SU-DHL-6 (cell line): ENCODE results near the gene TTC23.

ENCODE experiments used
- CTCF ChIP-seq: fragments of 200-600 bp; sonication (generic); IDR thresholded peaks from one replicate; pipeline ENCODE4 v1.5.1; 2017; ENCODE audit warnings: antibody characterized with exemption, mild to moderate bottlenecking, low read length, moderate library complexity; ENCODE audit not compliant: insufficient read depth, poor library complexity, severe bottlenecking
- EZH2phosphoT487 ChIP-seq: fragments of 200-600 bp; sonication (generic), shearing (Covaris generic); conservative IDR thresholded peaks from 2 replicates; pipeline ENCODE4 v1.6.1; 2018; ENCODE audit warnings: mild to moderate bottlenecking, antibody characterized with exemption, low read length, moderate library complexity, mixed read lengths

DNA sequence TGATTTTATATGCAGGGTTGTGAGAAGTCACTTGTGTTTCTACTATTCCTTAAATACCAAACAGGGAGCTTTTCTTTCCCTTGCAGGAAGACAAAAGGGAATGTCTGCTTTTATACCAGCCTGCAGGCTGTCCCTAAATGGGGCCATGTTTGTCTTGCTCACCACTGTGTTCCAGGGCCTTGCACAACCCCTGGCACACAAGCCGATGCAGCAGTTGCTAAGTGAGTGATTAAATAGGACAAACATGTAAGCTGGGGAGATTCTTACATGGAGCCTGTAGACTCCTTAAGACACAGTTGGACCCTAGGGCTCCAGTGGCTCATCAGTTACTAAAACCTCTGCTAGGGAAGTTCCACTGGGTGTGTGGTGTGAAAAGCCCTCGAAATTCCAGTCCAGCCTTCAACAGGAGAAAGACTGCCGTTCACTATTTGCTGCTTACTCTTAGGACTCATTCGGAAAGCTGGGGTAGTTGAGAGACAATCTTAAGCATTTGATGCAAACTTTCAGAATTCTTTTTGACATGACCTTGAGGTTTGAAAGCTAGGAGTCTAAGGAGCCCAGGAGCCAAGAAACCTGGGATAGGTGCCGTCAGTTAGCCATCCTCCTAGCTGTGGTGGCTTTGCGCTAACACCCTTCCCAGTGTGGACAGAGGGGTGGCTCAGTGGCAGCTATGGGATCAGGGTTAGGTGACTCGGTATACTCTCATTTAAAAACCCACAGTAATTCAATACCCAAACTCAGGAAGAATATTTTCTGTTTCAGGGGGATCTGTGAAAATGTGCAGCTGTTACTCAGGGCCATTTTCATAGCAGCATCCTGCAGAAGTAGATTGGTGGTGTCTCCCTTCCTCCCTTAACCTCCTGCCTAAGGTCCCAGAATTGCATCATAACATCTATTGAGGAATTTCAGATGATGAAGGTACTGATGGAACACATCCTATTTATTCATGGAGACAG is 105.4 kb downstream of the TTC23 start:
- TF ChIP-seq CTCF (no peak), EZH2phosphoT487 (no peak)
